Upper lobe of left lung (tissue), 4 donors: Measurements from ENCODE around the gene FASTKD1.

Experiments
- CTCF ChIP-seq, 6 experiments: fragments of 450-650 bp in 4 of 6; fragments of 200-600 bp in 2 of 6; sonication (generic) in 2 of 6; IDR thresholded peaks; one replicate each; pipeline ENCODE4 v1.5.1; 2016 to 2019; ENCODE audit warnings: antibody characterized with exemption in 6 of 6
- POLR2AphosphoS5 ChIP-seq, 2 donors: sonication (generic); formaldehyde crosslinking; IDR thresholded peaks; one replicate each; pipeline ENCODE4 v1.5.1; 2017; ENCODE audit warnings: antibody characterized with exemption in 2 of 2

GRCh38 chr2:169523681-169524080 is 50.0 kb downstream of the FASTKD1 start:
- TF ChIP-seq CTCF (IDR thresholded peaks at IDR 0.05) (no peak), POLR2AphosphoS5 (IDR thresholded peaks at IDR 0.05) (no peak)
